GM12878 (cell line): ENCODE measurements around the gene ETV2. TPM values are rescaled to one million over a fixed set of nuclear protein-coding genes. Genes with fewer than 3 reads are reported as not detected.

Experiments used
- ASH2L ChIP-seq: fragments of 300-600, 200-600 bp; sonication (generic); IDR thresholded peaks from 2 replicates; pipeline ENCODE4 v1.6.1; 2017; ENCODE audit warnings: low read depth, mild to moderate bottlenecking, borderline replicate concordance
- CHD4 ChIP-seq: fragments of 200-600 bp; sonication (generic); IDR thresholded peaks from 2 replicates; pipeline ENCODE4 v1.6.1; 2016; ENCODE audit warnings: mild to moderate bottlenecking
- DPF2 ChIP-seq: fragments of 450-650 bp; IDR thresholded peaks from 2 replicates; pipeline ENCODE4 v1.6.1; 2017; ENCODE audit warnings: mild to moderate bottlenecking
- KAT2A ChIP-seq: conservative IDR thresholded peaks from 2 replicates; pipeline ENCODE4 v1.6.1; 2011; ENCODE audit warnings: low read depth, low read length; ENCODE audit not compliant: control insufficient read depth
- LARP7 ChIP-seq: fragments of 450-650 bp; IDR thresholded peaks from 2 replicates; pipeline ENCODE4 v1.6.1; 2017; ENCODE audit warnings: mild to moderate bottlenecking
- MXI1 ChIP-seq: fragments of 150-350 bp; IDR thresholded peaks from 2 replicates; pipeline ENCODE4 v1.6.1; 2011; ENCODE audit warnings: low read depth, mild to moderate bottlenecking, inconsistent platforms, low read length, improper control_type of control experiment
- NBN ChIP-seq: fragments of 450-650 bp; IDR thresholded peaks from 2 replicates; pipeline ENCODE4 v1.6.1; 2016
- NFYA ChIP-seq: IDR thresholded peaks from 2 replicates; pipeline ENCODE4 v1.6.1; 2011; ENCODE audit warnings: low read depth, mild to moderate bottlenecking, low read length, improper control_type of control experiment, borderline replicate concordance
- NR2C1 ChIP-seq: fragments of 450-650 bp; IDR thresholded peaks from 2 replicates; pipeline ENCODE4 v1.6.1; 2017; ENCODE audit warnings: antibody characterized with exemption, mild to moderate bottlenecking, moderate library complexity
- NRF1 ChIP-seq: conservative IDR thresholded peaks from 2 replicates; pipeline ENCODE4 v1.6.1; 2011; ENCODE audit warnings: mild to moderate bottlenecking, low read depth, low read length, improper control_type of control experiment
- PAX5 ChIP-seq: IDR thresholded peaks from 2 replicates; pipeline ENCODE4 v1.6.1; 2011; ENCODE audit warnings: low read depth, low read length, borderline replicate concordance
- PBX3 ChIP-seq: IDR thresholded peaks from 2 replicates; pipeline ENCODE4 v1.6.1; 2011; ENCODE audit warnings: mild to moderate bottlenecking, low read depth, low read length, moderate library complexity; ENCODE audit not compliant: insufficient replicate concordance
- RUNX3 ChIP-seq: IDR thresholded peaks from 2 replicates; pipeline ENCODE4 v1.6.1; 2012; ENCODE audit warnings: low read length, inconsistent platforms
- SMAD1 ChIP-seq: fragments of 450-650 bp; IDR thresholded peaks from 2 replicates; pipeline ENCODE4 v1.6.1; 2018; ENCODE audit warnings: mild to moderate bottlenecking, low read depth; ENCODE audit not compliant: partially characterized antibody
- SP1 ChIP-seq: IDR thresholded peaks from one replicate; pipeline ENCODE4 v1.6.1; 2011; ENCODE audit warnings: low read depth, low read length
- SREBF1 ChIP-seq: IDR thresholded peaks from 2 replicates; pipeline ENCODE4 v1.6.1; 2012; ENCODE audit warnings: mild to moderate bottlenecking, low read length
- SUZ12 ChIP-seq: fragments of 200-600 bp; sonication (generic); IDR thresholded peaks from one replicate; pipeline ENCODE4 v1.6.1; 2018; ENCODE audit warnings: antibody characterized with exemption, mild to moderate bottlenecking; ENCODE audit not compliant: unreplicated experiment
- TCF3 ChIP-seq: IDR thresholded peaks from 2 replicates; pipeline ENCODE4 v1.6.1; 2012; ENCODE audit warnings: low read depth, mild to moderate bottlenecking, low read length, borderline replicate concordance; ENCODE audit not compliant: insufficient read depth
- YY1 ChIP-seq: IDR thresholded peaks from 2 replicates; pipeline ENCODE4 v1.6.1; 2011; ENCODE audit warnings: low read depth, mild to moderate bottlenecking, low read length
- ZBTB4 ChIP-seq: fragments of 450-650 bp; formaldehyde crosslinking; IDR thresholded peaks from 2 replicates; pipeline ENCODE4 v1.4.0; 2022; ENCODE audit warnings: mild to moderate bottlenecking, moderate library complexity
- ZNF217 ChIP-seq: fragments of 450-650 bp; IDR thresholded peaks from 2 replicates; pipeline ENCODE4 v1.6.1; 2017; ENCODE audit warnings: antibody characterized with exemption, mild to moderate bottlenecking
- ZNF622 ChIP-seq: fragments of 450-650 bp; IDR thresholded peaks from 2 replicates; pipeline ENCODE4 v1.6.1; 2017; ENCODE audit warnings: mild to moderate bottlenecking, inconsistent platforms
- polyA plus RNA-seq, 11 experiments: library from polyadenylated mRNA; depleted of rRNA in 4 of 11; unstranded in 6 of 11; stranded (reverse) in 5 of 11; fragments of >200 nt; fragmentation: Nextera tagmentation in 4 of 11; fragmentation: Illumina TruSeq in 1 of 11; extraction: Ambion mirVana in 4 of 11; extraction: Trizol in 1 of 11; gene quantifications; 1 replicate in 1 of 11; 2 replicates in 10 of 11; pipeline versions ENCODE4 v1.2.1 to v1.2.3, GENCODE V29; 2011 to 2016; ENCODE audit warnings: inconsistent platforms in 2 of 11, missing spikeins in 2 of 11, low read depth in 1 of 11
- total RNA-seq, 4 experiments: library from RNA; depleted of rRNA in 3 of 4; stranded (reverse); fragments of >200 nt in 3 of 4; fragmentation: Illumina TruSeq in 1 of 4; extraction: Trizol in 1 of 4; gene quantifications; 2 replicates each; pipeline versions ENCODE4 v1.2.1 to v1.2.3, GENCODE V29; 2013 to 2021
- TF ChIP-seq, protein P1 (sequence below): IDR thresholded peaks from 2 replicates; pipeline ENCODE4 v1.6.1; 2011; ENCODE audit warnings: borderline replicate concordance, low read depth, mild to moderate bottlenecking, moderate library complexity, mixed read lengths, low read length; ENCODE audit not compliant: insufficient read depth; ENCODE audit errors: extremely low read length
- TF ChIP-seq, protein P2 (sequence below): fragments of 450-650 bp; IDR thresholded peaks from 2 replicates; pipeline ENCODE4 v1.6.1; 2018; ENCODE audit warnings: borderline replicate concordance, mild to moderate bottlenecking; ENCODE audit not compliant: partially characterized antibody

The ETV2 gene
- total and polyA plus RNA-seq, 10 of the 15 experiments (the other 5 are each of a cell fraction or from before 2014, with no cell fraction given): 0.10 to 1.4 (median 0.54) TPM; not detected in 1

- TF ChIP-seq PBX3: no peak
- no peak for TF ChIP-seq SREBF1
- no peak for TF ChIP-seq ZBTB4 (CRISPR knock-in tag)
- TF ChIP-seq RUNX3: no peak
- 0 out of 2 replicates have a peak, but pooled peaks have one; percentile 13 for TF ChIP-seq DPF2
- TF ChIP-seq, protein P1, sequence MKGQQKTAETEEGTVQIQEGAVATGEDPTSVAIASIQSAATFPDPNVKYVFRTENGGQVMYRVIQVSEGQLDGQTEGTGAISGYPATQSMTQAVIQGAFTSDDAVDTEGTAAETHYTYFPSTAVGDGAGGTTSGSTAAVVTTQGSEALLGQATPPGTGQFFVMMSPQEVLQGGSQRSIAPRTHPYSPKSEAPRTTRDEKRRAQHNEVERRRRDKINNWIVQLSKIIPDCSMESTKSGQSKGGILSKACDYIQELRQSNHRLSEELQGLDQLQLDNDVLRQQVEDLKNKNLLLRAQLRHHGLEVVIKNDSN: peak; percentile 13
- TF ChIP-seq YY1: no peak
- TF ChIP-seq CHD4: no peak
- no peak for TF ChIP-seq NR2C1
- no peak for TF ChIP-seq SUZ12
- TF ChIP-seq ZNF622: no peak
- TF ChIP-seq, protein P2, sequence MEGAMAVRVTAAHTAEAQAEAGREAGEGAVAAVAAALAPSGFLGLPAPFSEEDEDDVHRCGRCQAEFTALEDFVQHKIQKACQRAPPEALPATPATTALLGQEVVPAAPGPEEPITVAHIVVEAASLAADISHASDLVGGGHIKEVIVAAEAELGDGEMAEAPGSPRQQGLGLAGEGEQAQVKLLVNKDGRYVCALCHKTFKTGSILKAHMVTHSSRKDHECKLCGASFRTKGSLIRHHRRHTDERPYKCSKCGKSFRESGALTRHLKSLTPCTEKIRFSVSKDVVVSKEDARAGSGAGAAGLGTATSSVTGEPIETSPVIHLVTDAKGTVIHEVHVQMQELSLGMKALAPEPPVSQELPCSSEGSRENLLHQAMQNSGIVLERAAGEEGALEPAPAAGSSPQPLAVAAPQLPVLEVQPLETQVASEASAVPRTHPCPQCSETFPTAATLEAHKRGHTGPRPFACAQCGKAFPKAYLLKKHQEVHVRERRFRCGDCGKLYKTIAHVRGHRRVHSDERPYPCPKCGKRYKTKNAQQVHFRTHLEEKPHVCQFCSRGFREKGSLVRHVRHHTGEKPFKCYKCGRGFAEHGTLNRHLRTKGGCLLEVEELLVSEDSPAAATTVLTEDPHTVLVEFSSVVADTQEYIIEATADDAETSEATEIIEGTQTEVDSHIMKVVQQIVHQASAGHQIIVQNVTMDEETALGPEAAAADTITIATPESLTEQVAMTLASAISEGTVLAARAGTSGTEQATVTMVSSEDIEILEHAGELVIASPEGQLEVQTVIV: no peak
- no peak for TF ChIP-seq ZNF217
- TF ChIP-seq ASH2L: no peak
- TF ChIP-seq SMAD1: no peak
- TF ChIP-seq LARP7: 0 out of 2 replicates have a peak, but pooled peaks have one; percentile 36
- TF ChIP-seq PAX5: no peak
- no peak for TF ChIP-seq NRF1
- TF ChIP-seq SP1: peak; percentile 17
- no peak for TF ChIP-seq TCF3
- no peak for TF ChIP-seq NFYA
- TF ChIP-seq NBN: no peak
- no peak for TF ChIP-seq MXI1
- no peak for TF ChIP-seq KAT2A
Measured at GRCh38 chr19:35644206-35644986, 2.9 kb downstream of the ETV2 start (continued).
